Measurements from ENCODE around the gene TAF4.

DNA sequence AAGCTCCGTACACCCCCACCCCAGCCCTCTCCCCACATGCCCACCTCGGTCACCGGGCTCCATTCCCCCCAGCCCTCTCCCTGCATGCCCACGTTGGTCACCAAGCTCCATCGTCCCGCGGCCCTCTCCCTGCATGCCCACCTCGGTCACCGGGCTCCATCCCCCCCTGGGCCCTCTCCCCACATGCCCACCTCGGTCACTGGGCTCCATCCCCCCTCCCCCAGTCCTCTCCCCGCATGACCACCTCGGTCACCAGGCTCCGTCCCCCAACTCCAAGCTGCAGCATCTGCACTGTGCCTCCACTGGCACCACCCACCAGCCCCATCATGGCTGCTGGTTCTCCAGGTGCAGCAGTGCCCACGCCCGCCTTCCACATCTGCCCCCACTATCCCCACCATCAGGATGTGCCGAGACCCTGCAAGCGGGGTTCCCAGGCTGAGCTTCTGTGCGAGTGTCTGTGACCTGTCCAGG lies 16.8 kb downstream of the TAF4 start:
- no peak for TF ChIP-seq ZNF274 (IDR thresholded peaks at IDR 0.05; ENCODE audit: low read depth, low read length)
- no peak for TF ChIP-seq YY1 (IDR thresholded peaks at IDR 0.05; ENCODE audit: insufficient read depth, insufficient read length)
- TF ChIP-seq SUZ12 (IDR thresholded peaks at IDR 0.05; ENCODE audit: extremely low read depth, insufficient read depth, insufficient read length), result no peak

Data from NT2/D1 (cell line).